Liver (tissue), 9 donors: ENCODE measurements around the gene CLDN12. TPM values are rescaled to one million over a fixed set of nuclear protein-coding genes. Genes with fewer than 3 reads are reported as not detected.

Experiments used
- DNase-seq: peaks from one replicate; pipeline ENCODE4 v3.0.0-alpha.2; 2017; ENCODE audit warnings: low spot score
- H3K27ac ChIP-seq, 2 donors: one replicate each; pipeline ENCODE4 v1.7.0; 2013; ENCODE audit warnings: inconsistent platforms in 2 of 2, low read length in 2 of 2, control low read depth in 1 of 2, low read depth in 1 of 2, mild to moderate bottlenecking in 1 of 2
- H3K27me3 ChIP-seq, 4 donors: one replicate each; pipeline versions ENCODE4 v1.6.1 to v1.7.0; 2013; ENCODE audit warnings: low read length in 3 of 4, inconsistent platforms in 1 of 4, mild to moderate bottlenecking in 1 of 4, moderate library complexity in 1 of 4; ENCODE audit not compliant: control insufficient read depth in 4 of 4, insufficient read depth in 4 of 4
- H3K36me3 ChIP-seq, 4 donors: one replicate each; pipeline versions ENCODE4 v1.6.1 to v1.7.0; 2013; ENCODE audit warnings: low read length in 3 of 4, mild to moderate bottlenecking in 3 of 4, low read depth in 1 of 4, moderate library complexity in 1 of 4; ENCODE audit not compliant: control insufficient read depth in 4 of 4, insufficient read depth in 3 of 4
- H3K4me1 ChIP-seq, 4 donors: one replicate each; pipeline versions ENCODE4 v1.6.1 to v1.7.0; 2013; ENCODE audit warnings: low read length in 3 of 4, mild to moderate bottlenecking in 3 of 4, moderate library complexity in 1 of 4; ENCODE audit not compliant: control insufficient read depth in 4 of 4, insufficient read depth in 4 of 4
- H3K4me3 ChIP-seq, 3 donors: one replicate each; pipeline versions ENCODE4 v1.6.1 to v1.7.0; 2013; ENCODE audit warnings: low read length in 3 of 3, control low read depth in 1 of 3, low read depth in 1 of 3, mild to moderate bottlenecking in 1 of 3
- H3K9ac ChIP-seq, 2 donors: one replicate each; pipeline ENCODE4 v1.7.0; 2013; ENCODE audit warnings: low read length in 2 of 2, mild to moderate bottlenecking in 2 of 2, moderate library complexity in 2 of 2, control low read depth in 1 of 2, low read depth in 1 of 2
- H3K9me3 ChIP-seq, 4 donors: one replicate each; pipeline versions ENCODE4 v1.6.1 to v1.7.0; 2013; ENCODE audit warnings: low read length in 3 of 4; ENCODE audit not compliant: control insufficient read depth in 4 of 4
- EGR1 ChIP-seq, 2 donors: IDR thresholded peaks; 2 replicates each; pipeline ENCODE4 v1.6.1; 2016 to 2018; ENCODE audit warnings: antibody characterized with exemption in 2 of 2, low read depth in 2 of 2
- FOXA1 ChIP-seq: IDR thresholded peaks from 2 replicates; pipeline ENCODE4 v1.6.1; 2016; ENCODE audit warnings: antibody characterized with exemption
- FOXA2 ChIP-seq: IDR thresholded peaks from 2 replicates; pipeline ENCODE4 v1.6.1; 2016; ENCODE audit warnings: antibody characterized with exemption
- GABPA ChIP-seq, 2 donors: IDR thresholded peaks in 1 of 2; conservative IDR thresholded peaks in 1 of 2; 2 replicates each; pipeline ENCODE4 v1.6.1; 2016; ENCODE audit warnings: antibody characterized with exemption in 2 of 2, mild to moderate bottlenecking in 1 of 2, moderate library complexity in 1 of 2
- HNF4A ChIP-seq, 2 donors: conservative IDR thresholded peaks; 2 replicates each; pipeline ENCODE4 v1.6.1; 2016; ENCODE audit warnings: antibody characterized with exemption in 2 of 2, mild to moderate bottlenecking in 2 of 2
- HNF4G ChIP-seq: IDR thresholded peaks from 2 replicates; pipeline ENCODE4 v1.6.1; 2016; ENCODE audit warnings: antibody characterized with exemption
- JUND ChIP-seq, 2 donors: IDR thresholded peaks; 2 replicates each; pipeline ENCODE4 v1.6.1; 2016; ENCODE audit warnings: antibody characterized with exemption in 2 of 2
- NR2F2 ChIP-seq: IDR thresholded peaks from 2 replicates; pipeline ENCODE4 v1.6.1; 2016; ENCODE audit warnings: antibody characterized with exemption
- RAD21 ChIP-seq, 2 donors: IDR thresholded peaks; 2 replicates each; pipeline ENCODE4 v1.6.1; 2016; ENCODE audit warnings: antibody characterized with exemption in 2 of 2, mild to moderate bottlenecking in 2 of 2
- RXRA ChIP-seq, 2 donors: IDR thresholded peaks; 2 replicates each; pipeline ENCODE4 v1.6.1; 2017 to 2018; ENCODE audit warnings: antibody characterized with exemption in 2 of 2, mild to moderate bottlenecking in 1 of 2
- SP1 ChIP-seq: IDR thresholded peaks from 2 replicates; pipeline ENCODE4 v1.6.1; 2018; ENCODE audit warnings: antibody characterized with exemption, mild to moderate bottlenecking
- TAF1 ChIP-seq: conservative IDR thresholded peaks from 2 replicates; pipeline ENCODE4 v1.6.1; 2016; ENCODE audit warnings: antibody characterized with exemption, mild to moderate bottlenecking
- YY1 ChIP-seq: IDR thresholded peaks from 2 replicates; pipeline ENCODE4 v1.6.1; 2016; ENCODE audit warnings: antibody characterized with exemption, mild to moderate bottlenecking
- WGBS: extraction: QIAGEN DNeasy Blood & Tissue Kit; methylation state at CpG from one replicate; pipeline ENCODE4 v1.1.7; 2013; 5-methylcytosine and 5-hydroxymethylcytosine counted together
- polyA plus RNA-seq, 2 donors: library from polyadenylated mRNA; stranded (reverse) in 1 of 2; unstranded in 1 of 2; fragments of 200-250 nt in 1 of 2; fragments of >200 nt in 1 of 2; fragmentation: Nextera tagmentation in 1 of 2; extraction: Ambion mirVana in 1 of 2; gene quantifications; one replicate each; pipeline versions ENCODE4 v1.2.1 to v1.2.3, GENCODE V29; 2013 to 2015
- total RNA-seq, 2 donors: library from RNA; depleted of rRNA; stranded (reverse); fragments of >200 nt; gene quantifications; one replicate each; pipeline ENCODE4 v1.2.3, GENCODE V29; 2014
- TF ChIP-seq, protein P1 (sequence below): IDR thresholded peaks from 2 replicates; pipeline ENCODE4 v1.6.1; 2016; ENCODE audit warnings: antibody characterized with exemption, mild to moderate bottlenecking
- TF ChIP-seq, protein P2 (sequence below): IDR thresholded peaks from 2 replicates; pipeline ENCODE4 v1.6.1; 2016; ENCODE audit warnings: antibody characterized with exemption
- TF ChIP-seq, protein P3 (sequence below): IDR thresholded peaks from 2 replicates; pipeline ENCODE4 v1.6.1; 2016; ENCODE audit warnings: antibody characterized with exemption
- TF ChIP-seq, protein P4 (sequence below): IDR thresholded peaks from 2 replicates; pipeline ENCODE4 v1.6.1; 2016; ENCODE audit warnings: antibody characterized with exemption
- donor health status: healthy.
- donor health status: healthy.
- donor health status: healthy.
- donor health status: healthy.
- donor health status: healthy.

CLDN12 gene
- total and polyA plus RNA-seq, 4 donors, result 22.5 to 50.0 (median 23.7) TPM

DNA sequence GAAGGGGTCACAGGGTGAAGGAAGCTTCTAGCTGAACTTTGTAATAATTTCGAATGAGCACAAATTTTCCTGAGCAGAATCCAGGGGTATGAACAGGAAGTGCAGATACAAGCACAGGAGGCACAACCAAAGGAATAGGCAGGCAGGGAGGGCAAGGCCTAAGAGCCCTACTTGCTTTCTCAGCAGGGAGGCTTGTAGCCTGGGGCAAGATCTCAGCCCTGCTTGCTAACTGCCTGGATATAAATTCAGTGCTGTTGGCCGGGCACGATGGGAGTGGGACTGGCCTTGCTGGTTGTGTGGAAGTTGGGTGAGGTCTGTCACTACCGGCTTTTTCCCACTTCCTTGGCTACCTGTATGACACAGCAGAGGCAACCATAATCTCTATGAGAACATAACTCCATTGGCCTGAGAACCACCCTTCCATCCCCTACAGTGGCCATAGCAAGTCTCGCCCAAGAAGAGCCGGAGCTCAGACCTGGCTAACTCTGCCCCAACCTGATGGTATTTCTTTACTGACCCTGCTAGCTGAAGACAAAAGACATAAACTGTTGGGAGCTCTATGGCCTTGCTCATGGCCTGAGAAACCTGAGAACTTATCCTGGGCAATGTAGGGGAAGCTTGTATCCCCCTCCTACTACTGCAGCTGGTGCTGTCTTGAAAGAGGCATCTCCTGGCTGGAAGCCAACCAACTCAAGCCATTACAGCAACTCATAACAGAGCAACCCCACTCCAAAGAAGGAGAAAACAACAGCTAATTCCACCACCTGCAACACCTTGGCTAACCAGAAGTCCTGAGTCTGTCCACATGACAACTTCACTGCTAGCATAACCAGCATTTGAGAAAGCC lies 27.6 kb downstream of the CLDN12 start:
- 93% methylated on average over 6 of the region's 6 CpGs for WGBS
- H3K4me3 ChIP-seq, result no peak overlapping the region
- H3K9me3 ChIP-seq, result peaks cover 0 to 9% (median 3%) of the 10 kb centered on the region in 4 donors
- no peak overlapping the region for H3K9ac ChIP-seq
- no peak for DNase-seq
- peaks cover 0 to 1% (median 0%) of the 10 kb centered on the region in 4 donors for H3K36me3 ChIP-seq
- no peaks in the 10 kb centered on the region for H3K27me3 ChIP-seq
- H3K4me1 ChIP-seq, result no peaks in the 10 kb centered on the region
- no peak overlapping the region for H3K27ac ChIP-seq
- TF ChIP-seq, protein P1, sequence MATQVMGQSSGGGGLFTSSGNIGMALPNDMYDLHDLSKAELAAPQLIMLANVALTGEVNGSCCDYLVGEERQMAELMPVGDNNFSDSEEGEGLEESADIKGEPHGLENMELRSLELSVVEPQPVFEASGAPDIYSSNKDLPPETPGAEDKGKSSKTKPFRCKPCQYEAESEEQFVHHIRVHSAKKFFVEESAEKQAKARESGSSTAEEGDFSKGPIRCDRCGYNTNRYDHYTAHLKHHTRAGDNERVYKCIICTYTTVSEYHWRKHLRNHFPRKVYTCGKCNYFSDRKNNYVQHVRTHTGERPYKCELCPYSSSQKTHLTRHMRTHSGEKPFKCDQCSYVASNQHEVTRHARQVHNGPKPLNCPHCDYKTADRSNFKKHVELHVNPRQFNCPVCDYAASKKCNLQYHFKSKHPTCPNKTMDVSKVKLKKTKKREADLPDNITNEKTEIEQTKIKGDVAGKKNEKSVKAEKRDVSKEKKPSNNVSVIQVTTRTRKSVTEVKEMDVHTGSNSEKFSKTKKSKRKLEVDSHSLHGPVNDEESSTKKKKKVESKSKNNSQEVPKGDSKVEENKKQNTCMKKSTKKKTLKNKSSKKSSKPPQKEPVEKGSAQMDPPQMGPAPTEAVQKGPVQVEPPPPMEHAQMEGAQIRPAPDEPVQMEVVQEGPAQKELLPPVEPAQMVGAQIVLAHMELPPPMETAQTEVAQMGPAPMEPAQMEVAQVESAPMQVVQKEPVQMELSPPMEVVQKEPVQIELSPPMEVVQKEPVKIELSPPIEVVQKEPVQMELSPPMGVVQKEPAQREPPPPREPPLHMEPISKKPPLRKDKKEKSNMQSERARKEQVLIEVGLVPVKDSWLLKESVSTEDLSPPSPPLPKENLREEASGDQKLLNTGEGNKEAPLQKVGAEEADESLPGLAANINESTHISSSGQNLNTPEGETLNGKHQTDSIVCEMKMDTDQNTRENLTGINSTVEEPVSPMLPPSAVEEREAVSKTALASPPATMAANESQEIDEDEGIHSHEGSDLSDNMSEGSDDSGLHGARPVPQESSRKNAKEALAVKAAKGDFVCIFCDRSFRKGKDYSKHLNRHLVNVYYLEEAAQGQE, result no peak
- TF ChIP-seq HNF4A (conservative IDR thresholded peaks at IDR 0.05) (no peak), RXRA (IDR thresholded peaks at IDR 0.05) (no peak), YY1 (no peak), JUND (IDR thresholded peaks at IDR 0.05) (no peak), RAD21 (IDR thresholded peaks at IDR 0.05) (no peak), FOXA2 (no peak), GABPA (IDR thresholded peaks at IDR 0.05 in 1 of 2, conservative IDR thresholded peaks at IDR 0.05 in 1 of 2) (no peak), SP1 (no peak), HNF4G (no peak)
- TF ChIP-seq, protein P2, sequence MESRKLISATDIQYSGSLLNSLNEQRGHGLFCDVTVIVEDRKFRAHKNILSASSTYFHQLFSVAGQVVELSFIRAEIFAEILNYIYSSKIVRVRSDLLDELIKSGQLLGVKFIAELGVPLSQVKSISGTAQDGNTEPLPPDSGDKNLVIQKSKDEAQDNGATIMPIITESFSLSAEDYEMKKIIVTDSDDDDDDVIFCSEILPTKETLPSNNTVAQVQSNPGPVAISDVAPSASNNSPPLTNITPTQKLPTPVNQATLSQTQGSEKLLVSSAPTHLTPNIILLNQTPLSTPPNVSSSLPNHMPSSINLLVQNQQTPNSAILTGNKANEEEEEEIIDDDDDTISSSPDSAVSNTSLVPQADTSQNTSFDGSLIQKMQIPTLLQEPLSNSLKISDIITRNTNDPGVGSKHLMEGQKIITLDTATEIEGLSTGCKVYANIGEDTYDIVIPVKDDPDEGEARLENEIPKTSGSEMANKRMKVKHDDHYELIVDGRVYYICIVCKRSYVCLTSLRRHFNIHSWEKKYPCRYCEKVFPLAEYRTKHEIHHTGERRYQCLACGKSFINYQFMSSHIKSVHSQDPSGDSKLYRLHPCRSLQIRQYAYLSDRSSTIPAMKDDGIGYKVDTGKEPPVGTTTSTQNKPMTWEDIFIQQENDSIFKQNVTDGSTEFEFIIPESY, result no peak
- TF ChIP-seq, protein P3, sequence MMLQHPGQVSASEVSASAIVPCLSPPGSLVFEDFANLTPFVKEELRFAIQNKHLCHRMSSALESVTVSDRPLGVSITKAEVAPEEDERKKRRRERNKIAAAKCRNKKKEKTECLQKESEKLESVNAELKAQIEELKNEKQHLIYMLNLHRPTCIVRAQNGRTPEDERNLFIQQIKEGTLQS, result no peak

DNA sequence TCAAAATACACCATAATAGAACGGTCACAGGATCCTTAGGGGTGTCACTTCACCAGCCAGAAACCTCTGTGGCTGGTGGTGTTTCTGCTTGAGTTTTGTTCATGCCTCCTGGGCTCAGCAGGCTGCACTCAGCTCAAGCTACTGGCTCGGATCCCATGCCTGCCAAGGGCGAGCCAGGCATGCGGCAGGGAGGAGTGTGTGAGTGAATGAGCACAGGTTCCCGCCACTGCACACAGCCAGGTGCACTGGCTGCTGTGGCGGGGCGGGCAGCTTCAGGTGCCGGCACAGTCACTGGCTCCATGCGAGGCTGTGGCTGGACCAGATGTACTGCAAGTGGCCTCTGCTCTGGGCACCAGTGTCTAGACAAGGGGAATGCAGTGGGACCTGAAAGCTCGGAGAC lies 29.5 kb downstream of the CLDN12 start:
- H3K36me3 ChIP-seq, result peaks cover 0 to 1% (median 0%) of the 10 kb centered on the region in 4 donors
- H3K4me3 ChIP-seq, result no peak overlapping the region
- no peaks in the 10 kb centered on the region for H3K4me1 ChIP-seq
- H3K27ac ChIP-seq, result no peak overlapping the region
- H3K9me3 ChIP-seq, result peaks cover 0 to 9% (median 3%) of the 10 kb centered on the region in 4 donors
- 74% methylated on average over 10 of the region's 10 CpGs for WGBS
- H3K27me3 ChIP-seq, result no peaks in the 10 kb centered on the region
- no peak for DNase-seq
- H3K9ac ChIP-seq, result no peak overlapping the region
- TF ChIP-seq RAD21 (IDR thresholded peaks at IDR 0.05) (no peak), TAF1 (no peak), FOXA2 (no peak), HNF4G (no peak), GABPA (IDR thresholded peaks at IDR 0.05 in 1 of 2, conservative IDR thresholded peaks at IDR 0.05 in 1 of 2) (no peak), JUND (IDR thresholded peaks at IDR 0.05) (no peak), SP1 (no peak), FOXA1 (no peak), NR2F2 (no peak), EGR1 (IDR thresholded peaks at IDR 0.05; ENCODE audit: low read depth in 2 of 2) (no peak), YY1 (no peak)
- TF ChIP-seq, protein P2, result no peak
- TF ChIP-seq, protein P1, result no peak
- TF ChIP-seq, protein P4, sequence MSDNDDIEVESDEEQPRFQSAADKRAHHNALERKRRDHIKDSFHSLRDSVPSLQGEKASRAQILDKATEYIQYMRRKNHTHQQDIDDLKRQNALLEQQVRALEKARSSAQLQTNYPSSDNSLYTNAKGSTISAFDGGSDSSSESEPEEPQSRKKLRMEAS, result no peak
- TF ChIP-seq, protein P3, result no peak
